Adipocyte (in vitro differentiated cells): Measurements from ENCODE around the gene MEOX2.

ENCODE experiments used
- DNase-seq: peaks from one replicate; pipeline ENCODE4 v3.0.0-alpha.2; 2015; ENCODE audit warnings: low read depth
- H3K27me3 ChIP-seq: replicated peaks from 2 replicates; pipeline ENCODE4 v1.7.0; 2013; ENCODE audit warnings: mild to moderate bottlenecking, low read length, moderate library complexity; ENCODE audit not compliant: control insufficient read depth, insufficient read depth
- H3K36me3 ChIP-seq: 2 replicates; pipeline ENCODE4 v1.7.0; 2013; ENCODE audit warnings: low read length, mild to moderate bottlenecking, moderate library complexity; ENCODE audit not compliant: control insufficient read depth, insufficient read depth, severe bottlenecking
- H3K4me1 ChIP-seq: 2 replicates; pipeline ENCODE4 v1.7.0; 2013; ENCODE audit warnings: mild to moderate bottlenecking, low read length, moderate library complexity; ENCODE audit not compliant: control insufficient read depth, insufficient read depth
- H3K4me3 ChIP-seq: 2 replicates; pipeline ENCODE4 v1.7.0; 2013; ENCODE audit warnings: mild to moderate bottlenecking, low read length, moderate library complexity
- H3K9ac ChIP-seq: 2 replicates; pipeline ENCODE4 v1.7.0; 2013; ENCODE audit warnings: mild to moderate bottlenecking, low read length, moderate library complexity
- H3K9me3 ChIP-seq: 2 replicates; pipeline ENCODE4 v1.7.0; 2013; ENCODE audit warnings: mild to moderate bottlenecking, low read length, moderate library complexity; ENCODE audit not compliant: control insufficient read depth

MEOX2 gene

GRCh38 chr7:15688911-15689310 lies 2.4 kb upstream of the MEOX2 start:
- H3K4me3 ChIP-seq, result no peak overlapping the region
- H3K4me1 ChIP-seq, result peaks cover 25% of the 10 kb centered on the region
- H3K36me3 ChIP-seq, result no peaks in the 10 kb centered on the region
- DNase-seq, result no peak
- H3K27me3 ChIP-seq, result peaks cover 9% of the 10 kb centered on the region
- peak overlapping the region; percentile 86 for H3K9ac ChIP-seq
- H3K9me3 ChIP-seq, result no peaks in the 10 kb centered on the region

GRCh38 chr7:15688279-15688626 lies 1.8 kb upstream of the MEOX2 start:
- Histone ChIP-seq H3K9me3 (no peaks in the 10 kb centered on the region), H3K27me3 (peaks cover 9% of the 10 kb centered on the region), H3K36me3 (no peaks in the 10 kb centered on the region), H3K9ac (peak overlapping the region; percentile 86), H3K4me3 (peak overlapping the region; percentile 86), H3K4me1 (peaks cover 25% of the 10 kb centered on the region)
- DNase-seq, result no peak

GRCh38 chr7:15687546-15688278 lies 1.2 kb upstream of the MEOX2 start:
- Histone ChIP-seq H3K9ac (peak overlapping the region; percentile 86), H3K4me1 (peaks cover 25% of the 10 kb centered on the region), H3K27me3 (peaks cover 9% of the 10 kb centered on the region), H3K36me3 (no peaks in the 10 kb centered on the region), H3K4me3 (peak overlapping the region; percentile 86), H3K9me3 (no peaks in the 10 kb centered on the region)
- no peak for DNase-seq

- H3K9me3 ChIP-seq, result no peaks in the 10 kb centered on the region
- peaks cover 9% of the 10 kb centered on the region for H3K27me3 ChIP-seq
- DNase-seq, result no peak
Observed at GRCh38 chr7:15686957-15687545, 568 bp upstream of the MEOX2 start.

GRCh38 chr7:15685358-15686294 lies 857 bp downstream of the MEOX2 start:
- DNase-seq, result peak; percentile 82
- Histone ChIP-seq H3K36me3 (no peaks in the 10 kb centered on the region), H3K9ac (peak overlapping the region; percentile 86), H3K9me3 (no peaks in the 10 kb centered on the region), H3K4me1 (peaks cover 25% of the 10 kb centered on the region), H3K4me3 (peak overlapping the region; percentile 86), H3K27me3 (peaks cover 9% of the 10 kb centered on the region)

More at GRCh38 chr7:15686957-15687545, 568 bp upstream of the MEOX2 start:
- Histone ChIP-seq H3K4me1 (peaks cover 25% of the 10 kb centered on the region), H3K9ac (peak overlapping the region; percentile 86), H3K4me3 (peak overlapping the region; percentile 86), H3K36me3 (no peaks in the 10 kb centered on the region)

GRCh38 chr7:15684871-15685270 lies 1.6 kb downstream of the MEOX2 start:
- H3K27me3 ChIP-seq, result peaks cover 9% of the 10 kb centered on the region
- H3K4me1 ChIP-seq, result peaks cover 25% of the 10 kb centered on the region
- H3K9ac ChIP-seq, result peak overlapping the region; percentile 86
- DNase-seq, result no peak
- peak overlapping the region; percentile 86 for H3K4me3 ChIP-seq
- H3K9me3 ChIP-seq, result no peaks in the 10 kb centered on the region
- no peaks in the 10 kb centered on the region for H3K36me3 ChIP-seq

GRCh38 chr7:15684111-15684800 lies 2.2 kb downstream of the MEOX2 start:
- H3K9me3 ChIP-seq, result no peaks in the 10 kb centered on the region
- H3K9ac ChIP-seq, result peak overlapping the region; percentile 86
- DNase-seq, result no peak
- peaks cover 25% of the 10 kb centered on the region for H3K4me1 ChIP-seq
- peaks cover 9% of the 10 kb centered on the region for H3K27me3 ChIP-seq
- H3K4me3 ChIP-seq, result peak overlapping the region; percentile 86
- no peaks in the 10 kb centered on the region for H3K36me3 ChIP-seq

GRCh38 chr7:15682751-15683245 lies 3.7 kb downstream of the MEOX2 start:
- peak overlapping the region; percentile 86 for H3K9ac ChIP-seq
- no peak for DNase-seq
- H3K9me3 ChIP-seq, result no peaks in the 10 kb centered on the region
- H3K36me3 ChIP-seq, result no peaks in the 10 kb centered on the region
- H3K4me1 ChIP-seq, result peaks cover 25% of the 10 kb centered on the region
- H3K27me3 ChIP-seq, result peaks cover 9% of the 10 kb centered on the region
- peak overlapping the region; percentile 86 for H3K4me3 ChIP-seq

GRCh38 chr7:15682111-15682510 lies 4.4 kb downstream of the MEOX2 start:
- H3K4me3 ChIP-seq, result peak overlapping the region; percentile 86
- peaks cover 5% of the 10 kb centered on the region for H3K27me3 ChIP-seq
- H3K36me3 ChIP-seq, result no peaks in the 10 kb centered on the region
- peak overlapping the region; percentile 86 for H3K9ac ChIP-seq
- H3K9me3 ChIP-seq, result no peaks in the 10 kb centered on the region
- no peak for DNase-seq
- peaks cover 19% of the 10 kb centered on the region for H3K4me1 ChIP-seq

- H3K27me3 ChIP-seq, result no peaks in the 10 kb centered on the region
- peak overlapping the region; percentile 86 for H3K4me3 ChIP-seq
- no peak for DNase-seq
- no peaks in the 10 kb centered on the region for H3K9me3 ChIP-seq
- no peaks in the 10 kb centered on the region for H3K36me3 ChIP-seq
- peaks cover 14% of the 10 kb centered on the region for H3K4me1 ChIP-seq
- H3K9ac ChIP-seq, result peak overlapping the region; percentile 86
Observed at GRCh38 chr7:15681631-15682030, 4.9 kb downstream of the MEOX2 start.
